ENCODE results near the gene TADA2A.

- TF ChIP-seq BHLHE40 (IDR thresholded peaks at IDR 0.05; ENCODE audit: borderline replicate concordance), result no peak
- no peak for TF ChIP-seq SP1 (IDR thresholded peaks at IDR 0.05)
- no peak; the same call in 1 of the 2 replicates for TF ChIP-seq ELF4 (IDR thresholded peaks at IDR 0.05)
- TF ChIP-seq PKNOX1 (IDR thresholded peaks at IDR 0.05), result no peak
- no peak for TF ChIP-seq FOXA1 (IDR thresholded peaks at IDR 0.05)
Observed at GRCh38 chr17:37400505-37400904, 6.2 kb upstream of the TADA2A start.

All from HEK293T (cell line).